ENCODE measurements around the gene PCIF1.

The PCIF1 gene

GRCh38 chr20:45890985-45891983 lies 43.2 kb upstream of the PCIF1 start, which contains the start of the genes CTSA and NEURL2:
Gene CTSA, plus strand, starts transcription at chr20:45891335. Its CDS starts 234 bp downstream, at chr20:45891569.
Gene NEURL2, minus strand, starts transcription at chr20:45891208. Its CDS starts 217 bp downstream, at chr20:45890991.
- Histone ChIP-seq H3K9me3 (ENCODE audit: control insufficient read depth, insufficient read depth, low read depth, low read length) (no peaks in the 10 kb centered on the region), H3K27ac (ENCODE audit: extremely low read depth, low read depth, low read length) (no peak within 1 kb of the TSS; the same call in 1 of the 2 replicates), H3K4me1 (ENCODE audit: control insufficient read depth, insufficient read depth, low read length) (peaks cover 3% of the 10 kb centered on the region; the same call in 1 of the 2 replicates), H3K4me3 (ENCODE audit: low read depth, low read length) (peak within 1 kb of the TSS; percentile 90), H3K36me3 (ENCODE audit: control insufficient read depth in 2 of 2, insufficient read depth in 1 of 2, low read length in 2 of 2) (peaks cover 0 to 43% of the 10 kb centered on the region in 2 experiments; a peak in 2 of 3 replicates)
- ChIA-PET POLR2A (interaction anchor here (0.8 to 2.0 kb wide), 5 partner anchors 10 to 43 kb away, joined by 3 to 16 read pairs (median 7); partner anchors contain the start of genes PCIF1 and ZSWIM1), CTCF (interaction anchor here (0.5 to 1.6 kb wide), 6 partner anchors 9 to 92 kb away, joined by 3 to 7 read pairs (median 4); no protein-coding TSS in a partner anchor)
- TF ChIP-seq HIC1 (tag by site-specific recombination; IDR thresholded peaks at IDR 0.05), result no peak
- peak; percentile 98 for TF ChIP-seq ZBTB7A (tag by site-specific recombination; IDR thresholded peaks at IDR 0.05; ENCODE audit: low read depth)
- TF ChIP-seq ZNF837 (tag by site-specific recombination; IDR thresholded peaks at IDR 0.05), result no peak
- no peak for TF ChIP-seq ZNF292 (tag by site-specific recombination; IDR thresholded peaks at IDR 0.05; ENCODE audit: borderline replicate concordance, low read depth)
- TF ChIP-seq ZNF521 (tag by site-specific recombination; IDR thresholded peaks at IDR 0.05), result no peak
- no peak for TF ChIP-seq ZNF114 (tag by site-specific recombination; IDR thresholded peaks at IDR 0.05)
- TF ChIP-seq ZNF747 (tag by site-specific recombination; IDR thresholded peaks at IDR 0.05), result no peak
- peak; percentile 81 for TF ChIP-seq ZNF639 (tag by site-specific recombination; IDR thresholded peaks at IDR 0.05)
- peak; percentile 84 for TF ChIP-seq KLF10 (tag by site-specific recombination; IDR thresholded peaks at IDR 0.05)
- TF ChIP-seq ZNF701 (tag by site-specific recombination; IDR thresholded peaks at IDR 0.05), result no peak
- TF ChIP-seq ZSCAN5A (tag by site-specific recombination; IDR thresholded peaks at IDR 0.05), result peak; percentile 19; the same call in 1 of the 2 replicates
- TF ChIP-seq ZNF280C (tag by site-specific recombination; IDR thresholded peaks at IDR 0.05), result no peak
- no peak for TF ChIP-seq ZFP69B (tag by site-specific recombination; IDR thresholded peaks at IDR 0.05)
- no peak for TF ChIP-seq ZNF776 (tag by site-specific recombination; IDR thresholded peaks at IDR 0.05; ENCODE audit: borderline replicate concordance)
- no peak for TF ChIP-seq ZNF132 (tag by site-specific recombination; IDR thresholded peaks at IDR 0.05; ENCODE audit: borderline replicate concordance)
- TF ChIP-seq ZBTB1 (tag by site-specific recombination; IDR thresholded peaks at IDR 0.05), result no peak
- TF ChIP-seq ZNF10 (tag by site-specific recombination; IDR thresholded peaks at IDR 0.05), result peak; percentile 38; the same call in 1 of the 2 replicates
- no peak for TF ChIP-seq ZNF488 (tag by site-specific recombination; IDR thresholded peaks at IDR 0.05)
- peak; percentile 95 for TF ChIP-seq KLF9 (tag by site-specific recombination; IDR thresholded peaks at IDR 0.05; ENCODE audit: low read depth)
- no peak for TF ChIP-seq TRIM28 (IDR thresholded peaks at IDR 0.05; ENCODE audit: borderline replicate concordance, low read length)
- TF ChIP-seq ZNF19 (tag by site-specific recombination; IDR thresholded peaks at IDR 0.05; ENCODE audit: low read depth), result no peak
- no peak for TF ChIP-seq ZNF175 (tag by site-specific recombination; IDR thresholded peaks at IDR 0.05)
- no peak for TF ChIP-seq ZNF473 (tag by site-specific recombination; IDR thresholded peaks at IDR 0.05)
- peak; percentile 75 for TF ChIP-seq ZNF692 (tag by site-specific recombination; IDR thresholded peaks at IDR 0.05)
- TF ChIP-seq KLF1 (tag by site-specific recombination; IDR thresholded peaks at IDR 0.05), result peak; percentile 86

All from HEK293 (cell line).